ENCODE results near the gene UBE2D4. TPM values are rescaled to one million over a fixed set of nuclear protein-coding genes. Genes with fewer than 3 reads are reported as not detected.
"Not testable (repeated sequence)": the region's sequence is repeated elsewhere in the genome, so short reads cannot be mapped to it uniquely, and the experiment has no call there.

UBE2D4 gene
- total RNA-seq, 2 experiments from 2014 or later: 5.3 to 6.8 TPM

- H3K27me3 Mint-ChIP-seq; H3K4me1 Mint-ChIP-seq; CTCF ChIA-PET; H3K36me3 Mint-ChIP-seq (ENCODE audit: low read depth); H3K4me3 Mint-ChIP-seq; H3K27ac Mint-ChIP-seq; POLR2A ChIA-PET; H3K9me3 Mint-ChIP-seq: not testable (repeated sequence)
- DNase-seq: peak; percentile 84
Measured at GRCh38 chr7:43985904-43986864, 59.9 kb downstream of the UBE2D4 start.

- H3K27me3 Mint-ChIP-seq; H3K27ac Mint-ChIP-seq; H3K36me3 Mint-ChIP-seq (ENCODE audit: low read depth); H3K4me1 Mint-ChIP-seq; POLR2A ChIA-PET; H3K9me3 Mint-ChIP-seq; H3K4me3 Mint-ChIP-seq; DNase-seq: not testable (repeated sequence)
- CTCF ChIA-PET: interaction anchor here (0.7 kb wide), 1 partner anchor 255 kb away, joined by 3 read pairs; no protein-coding TSS in a partner anchor
Measured at GRCh38 chr7:43987476-43987875, 61.2 kb downstream of the UBE2D4 start.

GRCh38 chr7:43990011-43990585 is 63.9 kb downstream of the UBE2D4 start:
- not testable (repeated sequence) for H3K4me1 Mint-ChIP-seq

GRCh38 chr7:43990829-43991228 is 64.6 kb downstream of the UBE2D4 start:
- H3K4me1 Mint-ChIP-seq; H3K36me3 Mint-ChIP-seq (ENCODE audit: low read depth); H3K9me3 Mint-ChIP-seq; POLR2A ChIA-PET; DNase-seq; H3K27me3 Mint-ChIP-seq; CTCF ChIA-PET; H3K4me3 Mint-ChIP-seq; H3K27ac Mint-ChIP-seq: not testable (repeated sequence)

More at GRCh38 chr7:43990011-43990585, 63.9 kb downstream of the UBE2D4 start:
- H3K4me3 Mint-ChIP-seq; DNase-seq; H3K27me3 Mint-ChIP-seq; H3K9me3 Mint-ChIP-seq; POLR2A ChIA-PET; H3K36me3 Mint-ChIP-seq (ENCODE audit: low read depth); CTCF ChIA-PET; H3K27ac Mint-ChIP-seq: not testable (repeated sequence)

- H3K27me3 Mint-ChIP-seq; H3K27ac Mint-ChIP-seq; DNase-seq; H3K4me1 Mint-ChIP-seq; H3K36me3 Mint-ChIP-seq (ENCODE audit: low read depth); CTCF ChIA-PET; POLR2A ChIA-PET; H3K9me3 Mint-ChIP-seq; H3K4me3 Mint-ChIP-seq: not testable (repeated sequence)
Measured at GRCh38 chr7:43992896-43993295, 66.7 kb downstream of the UBE2D4 start.

GRCh38 chr7:43994681-43995080 is 68.4 kb downstream of the UBE2D4 start:
- H3K9me3 Mint-ChIP-seq; H3K4me3 Mint-ChIP-seq; DNase-seq; H3K27me3 Mint-ChIP-seq; CTCF ChIA-PET; H3K27ac Mint-ChIP-seq; H3K36me3 Mint-ChIP-seq (ENCODE audit: low read depth); H3K4me1 Mint-ChIP-seq; POLR2A ChIA-PET: not testable (repeated sequence)

GRCh38 chr7:43997532-43997931 is 71.3 kb downstream of the UBE2D4 start, which contains the start of gene SPDYE1:
Gene SPDYE1, plus strand, starts transcription at chr7:43997897. Its CDS starts 2,053 bp downstream, at chr7:43999950.
- H3K27ac Mint-ChIP-seq; H3K36me3 Mint-ChIP-seq (ENCODE audit: low read depth); H3K27me3 Mint-ChIP-seq; POLR2A ChIA-PET; DNase-seq; H3K9me3 Mint-ChIP-seq; CTCF ChIA-PET; H3K4me3 Mint-ChIP-seq; H3K4me1 Mint-ChIP-seq: not testable (repeated sequence)

Other genes with a start within 250 kb of the UBE2D4 start
- gene COA1, start 196.9 kb upstream of the UBE2D4 start, total RNA-seq: 10 to 100 TPM; 56.0 to 57.3 TPM
- 10 to 100 TPM; 38.1 to 42.4 TPM for gene BLVRA, start 167.8 kb upstream of the UBE2D4 start, total RNA-seq
- gene MRPS24, start 56.9 kb upstream of the UBE2D4 start, total RNA-seq: 10 to 100 TPM; 74.6 to 76.5 TPM
- gene URGCP, start 19.8 kb upstream of the UBE2D4 start, total RNA-seq: 10 to 100 TPM; 19.8 to 20.1 TPM
- gene SPDYE1, start 71.5 kb downstream of the UBE2D4 start, total RNA-seq: not detected
- gene DBNL, start 118.3 kb downstream of the UBE2D4 start, total RNA-seq: 100 to 1,000 TPM; 175 to 176 TPM
- gene PGAM2, start 139.1 kb downstream of the UBE2D4 start, total RNA-seq: under 1 TPM in 1 of 2 experiments, not detected in 1; 0.43 TPM
- 10 to 100 TPM; 29.4 to 30.7 TPM for gene POLM, start 156.1 kb downstream of the UBE2D4 start, total RNA-seq
- under 1 TPM; 0.30 to 0.38 TPM for gene AEBP1, start 177.9 kb downstream of the UBE2D4 start, total RNA-seq
- 10 to 100 TPM; 82.3 to 84.6 TPM for gene POLD2, start 197.1 kb downstream of the UBE2D4 start, total RNA-seq
- gene MYL7, start 214.9 kb downstream of the UBE2D4 start, total RNA-seq: not detected